GM12875 (cell line): ENCODE measurements around the gene SELENOV.

Experiments
- H3K4me3 ChIP-seq: one replicate; pipeline ENCODE4 v1.5.1; 2011; ENCODE audit warnings: low read depth, low read length, control low read depth
- TF ChIP-seq, protein P1 (sequence below): IDR thresholded peaks from 2 replicates; pipeline ENCODE4 v1.5.1; 2011; ENCODE audit warnings: low read depth, mild to moderate bottlenecking, control low read depth, inconsistent platforms, low read length, moderate library complexity, borderline replicate concordance; ENCODE audit not compliant: insufficient read depth

The SELENOV gene

DNA sequence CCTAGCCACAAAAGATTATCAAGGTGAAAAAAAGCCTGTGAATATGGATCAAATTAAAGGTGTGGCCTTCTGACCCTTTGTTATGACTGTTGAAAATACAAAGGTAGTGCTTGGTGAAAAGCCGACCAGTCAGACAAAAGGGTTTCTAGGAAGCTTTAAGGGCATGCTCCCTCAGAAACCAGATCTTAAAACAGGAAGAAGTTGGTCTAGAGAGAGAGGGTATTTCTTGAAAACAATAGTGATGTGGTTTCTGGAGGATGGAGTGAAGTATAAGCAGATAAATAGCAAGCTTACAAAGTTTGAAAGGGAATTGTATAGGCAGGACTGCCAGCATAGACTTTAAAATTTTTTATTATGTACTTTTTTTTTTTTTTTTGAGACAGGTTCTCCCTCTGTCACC is 30.0 kb downstream of the SELENOV start:
- TF ChIP-seq, protein P1, sequence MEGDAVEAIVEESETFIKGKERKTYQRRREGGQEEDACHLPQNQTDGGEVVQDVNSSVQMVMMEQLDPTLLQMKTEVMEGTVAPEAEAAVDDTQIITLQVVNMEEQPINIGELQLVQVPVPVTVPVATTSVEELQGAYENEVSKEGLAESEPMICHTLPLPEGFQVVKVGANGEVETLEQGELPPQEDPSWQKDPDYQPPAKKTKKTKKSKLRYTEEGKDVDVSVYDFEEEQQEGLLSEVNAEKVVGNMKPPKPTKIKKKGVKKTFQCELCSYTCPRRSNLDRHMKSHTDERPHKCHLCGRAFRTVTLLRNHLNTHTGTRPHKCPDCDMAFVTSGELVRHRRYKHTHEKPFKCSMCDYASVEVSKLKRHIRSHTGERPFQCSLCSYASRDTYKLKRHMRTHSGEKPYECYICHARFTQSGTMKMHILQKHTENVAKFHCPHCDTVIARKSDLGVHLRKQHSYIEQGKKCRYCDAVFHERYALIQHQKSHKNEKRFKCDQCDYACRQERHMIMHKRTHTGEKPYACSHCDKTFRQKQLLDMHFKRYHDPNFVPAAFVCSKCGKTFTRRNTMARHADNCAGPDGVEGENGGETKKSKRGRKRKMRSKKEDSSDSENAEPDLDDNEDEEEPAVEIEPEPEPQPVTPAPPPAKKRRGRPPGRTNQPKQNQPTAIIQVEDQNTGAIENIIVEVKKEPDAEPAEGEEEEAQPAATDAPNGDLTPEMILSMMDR = no peak
- no peak overlapping the region for H3K4me3 ChIP-seq

GRCh38 chr19:39546599-39546998 is 31.7 kb downstream of the SELENOV start:
- TF ChIP-seq, protein P1 = no peak
- no peak overlapping the region for H3K4me3 ChIP-seq

GRCh38 chr19:39550197-39550596 is 35.3 kb downstream of the SELENOV start:
- no peak overlapping the region for H3K4me3 ChIP-seq
- TF ChIP-seq, protein P1 = no peak

DNA sequence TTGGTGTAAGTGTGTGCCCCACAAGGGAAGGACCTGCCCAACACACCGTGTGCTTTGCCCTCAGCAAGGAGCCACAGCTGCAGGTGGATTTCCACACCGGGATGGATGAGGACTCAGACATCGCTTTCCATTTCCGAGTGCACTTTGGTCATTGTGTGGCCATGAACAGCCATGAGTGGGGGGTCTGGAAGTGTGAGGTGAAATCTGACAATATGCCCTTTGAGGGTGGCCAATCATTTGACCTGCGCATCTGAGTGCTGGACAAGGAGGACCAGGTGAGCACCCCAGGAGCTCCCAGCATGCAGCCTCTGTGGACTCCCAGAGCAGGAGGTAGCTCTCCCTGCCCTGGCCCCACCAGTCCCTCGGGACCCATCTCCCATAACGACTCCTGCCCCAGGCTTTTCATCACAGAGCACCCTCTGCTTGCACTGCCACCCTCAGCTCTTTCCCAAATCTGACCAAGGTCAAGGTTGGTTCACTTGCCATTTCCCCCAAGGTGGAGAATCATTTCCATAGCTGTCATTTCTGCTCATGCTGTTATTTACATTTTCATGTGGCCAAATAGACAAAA is 38.2 kb downstream of the SELENOV start:
- TF ChIP-seq, protein P1 = no peak

DNA sequence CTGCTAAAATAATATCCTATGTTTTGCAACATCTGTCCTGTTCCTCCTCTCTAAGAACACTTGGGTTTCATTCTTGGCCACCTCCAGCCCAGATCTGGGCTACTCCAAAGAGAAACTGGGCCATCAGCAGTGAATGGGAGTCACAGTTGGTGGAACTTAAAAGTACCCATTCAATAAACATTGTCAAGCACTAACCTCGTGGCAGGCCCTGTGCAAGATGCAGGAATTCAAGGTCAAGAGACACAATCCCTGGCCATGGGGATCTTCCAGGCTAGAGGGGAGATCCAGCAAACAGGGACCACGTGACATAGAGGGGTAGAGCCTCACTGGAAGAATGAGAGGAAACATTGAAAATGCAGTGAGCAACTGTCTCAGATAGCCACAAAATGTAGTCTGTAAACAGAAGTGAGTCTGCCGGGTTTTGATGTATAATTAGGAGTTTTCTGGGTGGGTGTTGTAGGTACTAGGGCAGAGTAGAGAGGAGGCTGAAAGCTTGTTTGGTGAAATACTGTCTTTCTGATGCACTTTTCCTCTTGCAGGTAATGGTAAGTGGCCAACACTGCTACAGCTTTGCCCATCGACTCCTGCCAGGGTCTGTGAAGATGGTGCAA is 39.9 kb downstream of the SELENOV start:
- TF ChIP-seq, protein P1 = no peak
- H3K4me3 ChIP-seq = no peak overlapping the region

More for the DNA sequence above, 38.2 kb downstream of the SELENOV start:
- H3K4me3 ChIP-seq = no peak overlapping the region

GRCh38 chr19:39555883-39556282 is 40.9 kb downstream of the SELENOV start:
- no peak overlapping the region for H3K4me3 ChIP-seq
- TF ChIP-seq, protein P1 = no peak
